Neuronal stem cell (in vitro differentiated cells): ENCODE measurements around the gene NKX2-2. TPM values are rescaled to one million over a fixed set of nuclear protein-coding genes. Genes with fewer than 3 reads are reported as not detected.

ENCODE experiments used
- DNase-seq: peaks from one replicate; pipeline ENCODE4 v3.0.0-alpha.2; 2013; ENCODE audit warnings: low spot score
- H2AFZ ChIP-seq: one replicate; pipeline ENCODE4 v1.6.1; 2013; ENCODE audit warnings: mild to moderate bottlenecking, low read length, inconsistent platforms
- H2AK5ac ChIP-seq: 2 replicates; pipeline ENCODE4 v1.6.1; 2013; ENCODE audit warnings: low read depth, mild to moderate bottlenecking, inconsistent platforms, low read length, moderate library complexity, mixed read lengths
- H2BK120ac ChIP-seq: 2 replicates; pipeline ENCODE4 v1.6.1; 2013; ENCODE audit warnings: low read depth, mild to moderate bottlenecking, inconsistent platforms, low read length, moderate library complexity, mixed read lengths
- H2BK12ac ChIP-seq: one replicate; pipeline ENCODE4 v1.6.1; 2013; ENCODE audit warnings: low read length, inconsistent platforms
- H2BK15ac ChIP-seq: 2 replicates; pipeline ENCODE4 v1.6.1; 2013; ENCODE audit warnings: mild to moderate bottlenecking, low read length, inconsistent platforms, mixed read lengths
- H2BK5ac ChIP-seq: one replicate; pipeline ENCODE4 v1.6.1; 2013; ENCODE audit warnings: inconsistent platforms, mild to moderate bottlenecking, low read length, moderate library complexity
- H3K14ac ChIP-seq: one replicate; pipeline ENCODE4 v1.6.1; 2013; ENCODE audit warnings: low read length, inconsistent platforms
- H3K18ac ChIP-seq: 2 replicates; pipeline ENCODE4 v1.6.1; 2013; ENCODE audit warnings: low read length, inconsistent platforms
- H3K23ac ChIP-seq: 2 replicates; pipeline ENCODE4 v1.6.1; 2013; ENCODE audit warnings: low read depth, mild to moderate bottlenecking, mixed read lengths, low read length, inconsistent platforms; ENCODE audit not compliant: poor library complexity
- H3K27ac ChIP-seq: replicated peaks from 3 replicates; pipeline ENCODE4 v1.5.1; 2013; ENCODE audit warnings: low read length, inconsistent platforms
- H3K27me3 ChIP-seq, 3 experiments: 2 replicates each; pipeline ENCODE4 v1.6.1; 2013; ENCODE audit warnings: low read length in 3 of 3, mild to moderate bottlenecking in 2 of 3, inconsistent platforms in 1 of 3, low read depth in 1 of 3, mixed read lengths in 1 of 3, moderate library complexity in 1 of 3; ENCODE audit not compliant: control insufficient read depth in 3 of 3, insufficient read depth in 3 of 3
- H3K36me3 ChIP-seq, 2 donors: replicated peaks in 1 of 2; 2 replicates each; pipeline ENCODE4 v1.6.1; 2013; ENCODE audit warnings: low read length in 2 of 2; ENCODE audit not compliant: control insufficient read depth in 2 of 2, insufficient read depth in 2 of 2
- H3K4ac ChIP-seq: 2 replicates; pipeline ENCODE4 v1.6.1; 2013; ENCODE audit warnings: inconsistent platforms, mild to moderate bottlenecking, low read length, moderate library complexity
- H3K4me1 ChIP-seq, 2 donors: 1 replicate in 1 of 2; 2 replicates in 1 of 2; pipeline ENCODE4 v1.6.1; 2013; ENCODE audit warnings: low read length in 2 of 2, low read depth in 1 of 2; ENCODE audit not compliant: control insufficient read depth in 2 of 2, insufficient read depth in 1 of 2
- H3K4me2 ChIP-seq: one replicate; pipeline ENCODE4 v1.6.1; 2013; ENCODE audit warnings: mild to moderate bottlenecking, low read length, inconsistent platforms; ENCODE audit not compliant: insufficient read depth, poor library complexity, severe bottlenecking
- H3K4me3 ChIP-seq, 2 donors: 2 replicates each; pipeline ENCODE4 v1.5.1; 2013; ENCODE audit warnings: low read length in 2 of 2, mild to moderate bottlenecking in 2 of 2, inconsistent platforms in 1 of 2, moderate library complexity in 1 of 2
- H3K79me1 ChIP-seq: one replicate; pipeline ENCODE4 v1.6.1; 2013; ENCODE audit warnings: low read depth, mild to moderate bottlenecking, inconsistent platforms, low read length, moderate library complexity
- H3K9ac ChIP-seq: one replicate; pipeline ENCODE4 v1.6.1; 2013; ENCODE audit warnings: mild to moderate bottlenecking, low read depth, low read length, inconsistent platforms; ENCODE audit not compliant: poor library complexity
- H3K9me3 ChIP-seq, 2 donors: replicated peaks in 1 of 2; 2 replicates each; pipeline versions ENCODE3 to v1.6.1; 2013; ENCODE audit warnings: low read length in 2 of 2, mild to moderate bottlenecking in 2 of 2, inconsistent platforms in 1 of 2, low read depth in 1 of 2, mixed read lengths in 1 of 2, moderate library complexity in 1 of 2; ENCODE audit not compliant: control insufficient read depth in 2 of 2, insufficient read depth in 1 of 2
- H4K8ac ChIP-seq: one replicate; pipeline ENCODE4 v1.6.1; 2013; ENCODE audit warnings: low read depth, mild to moderate bottlenecking, inconsistent platforms, low read length, moderate library complexity
- H4K91ac ChIP-seq: one replicate; pipeline ENCODE4 v1.6.1; 2013; ENCODE audit warnings: low read length, low read depth, mild to moderate bottlenecking, inconsistent platforms; ENCODE audit not compliant: poor library complexity
- WGBS, 2 donors: extraction: QIAGEN DNeasy Blood & Tissue Kit; methylation state at CpG; one replicate each; pipeline ENCODE4 v1.1.7; 2013; ENCODE audit warnings: missing lambda C conversion rate in 2 of 2, mixed read lengths in 1 of 2; ENCODE audit not compliant: insufficient read length in 2 of 2, insufficient replicate concordance in 1 of 2; ENCODE audit errors: extremely low coverage in 2 of 2; 5-methylcytosine and 5-hydroxymethylcytosine counted together
- polyA plus RNA-seq, 2 experiments: library from polyadenylated mRNA; stranded (reverse); fragments of 200-250 nt; gene quantifications; one replicate each; pipeline ENCODE4 v1.2.3, GENCODE V29; 2013

The NKX2-2 gene
- not detected for polyA plus RNA-seq (2013, experiment 1 of 2)
- not detected for polyA plus RNA-seq (2013, experiment 2 of 2)

GRCh38 chr20:21513881-21514540, at the start of gene NKX2-2:
TSS of gene NKX2-2 (minus strand) at chr20:21514064. CDS start at chr20:21513669, 395 bp downstream.
- peak within 1 kb of the TSS; percentile 64 for H2AFZ ChIP-seq
- no peak within 1 kb of the TSS for H3K27ac ChIP-seq
- no peak within 1 kb of the TSS for H3K23ac ChIP-seq
- no CpG with 5 or more reads among the region's 45 CpGs for WGBS, 2 donors
- DNase-seq = no peak
- peaks cover 10 to 15% of the 10 kb centered on the region in 2 donors for H3K4me1 ChIP-seq
- H3K36me3 ChIP-seq = no peaks in the 10 kb centered on the region
- no peak within 1 kb of the TSS for H2BK5ac ChIP-seq
- H3K4me2 ChIP-seq = peak within 1 kb of the TSS; percentile 31
- no peak within 1 kb of the TSS for H2BK120ac ChIP-seq
- H3K4me3 ChIP-seq = no peak within 1 kb of the TSS
- H4K8ac ChIP-seq = no peak within 1 kb of the TSS
- no peak within 1 kb of the TSS for H2BK15ac ChIP-seq
- no peak within 1 kb of the TSS for H3K9ac ChIP-seq
- H3K27me3 ChIP-seq = peaks cover 83 to 98% (median 95%) of the 10 kb centered on the region in 3 experiments
- H2AK5ac ChIP-seq = peak within 1 kb of the TSS; percentile 88
- H4K91ac ChIP-seq = no peak within 1 kb of the TSS
- no peaks in the 10 kb centered on the region for H3K79me1 ChIP-seq
- no peak within 1 kb of the TSS for H2BK12ac ChIP-seq
- H3K14ac ChIP-seq = peak within 1 kb of the TSS; percentile 21
- peak within 1 kb of the TSS; percentile 76 for H3K18ac ChIP-seq
- H3K9me3 ChIP-seq = no peaks in the 10 kb centered on the region
- H3K4ac ChIP-seq = no peak within 1 kb of the TSS

DNA sequence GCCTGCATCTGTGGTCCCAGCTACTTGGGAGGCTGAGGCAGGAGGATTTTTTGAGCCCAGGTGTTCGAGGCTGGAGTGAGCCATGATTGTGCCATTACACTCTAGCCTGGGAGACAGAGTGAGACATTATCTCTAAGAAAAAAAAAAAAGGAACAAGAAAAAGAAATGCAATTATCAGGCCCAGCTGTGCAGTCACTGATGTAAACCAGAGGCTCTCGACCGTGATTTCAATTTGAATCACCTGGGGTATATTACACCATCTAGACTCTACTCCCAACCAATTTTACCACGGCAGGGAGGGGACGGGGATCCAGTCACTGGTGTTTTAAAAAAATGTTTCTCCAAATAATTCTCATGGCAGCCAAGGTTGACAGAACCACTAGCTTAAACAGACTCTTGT, 48.8 kb upstream of the NKX2-2 start:
- Histone ChIP-seq H2BK120ac (no peak overlapping the region), H3K36me3 (no peaks in the 10 kb centered on the region), H3K9me3 (no peaks in the 10 kb centered on the region), H3K27me3 (peaks cover 0 to 4% (median 0%) of the 10 kb centered on the region in 3 experiments), H3K14ac (no peak overlapping the region), H3K18ac (no peak overlapping the region), H2BK12ac (no peak overlapping the region), H3K4ac (no peak overlapping the region), H3K27ac (no peak overlapping the region), H4K91ac (no peak overlapping the region), H3K4me1 (no peaks in the 10 kb centered on the region), H2AK5ac (no peak overlapping the region), H2BK15ac (no peak overlapping the region), H3K23ac (no peak overlapping the region), H2BK5ac (no peak overlapping the region), H3K9ac (no peak overlapping the region), H3K4me2 (no peak overlapping the region), H4K8ac (no peak overlapping the region), H3K4me3 (no peak overlapping the region), H3K79me1 (no peaks in the 10 kb centered on the region), H2AFZ (no peak overlapping the region)
- WGBS, 2 donors = no CpG with 5 or more reads among the region's 5 CpGs
- DNase-seq = no peak

GRCh38 chr20:21559305-21559704, 45.4 kb upstream of the NKX2-2 start:
- H3K23ac ChIP-seq = no peak overlapping the region
- no peak overlapping the region for H2BK15ac ChIP-seq
- no peak overlapping the region for H3K4me3 ChIP-seq
- no peak overlapping the region for H3K4ac ChIP-seq
- H2BK120ac ChIP-seq = no peak overlapping the region
- no peak overlapping the region for H2BK5ac ChIP-seq
- H3K4me2 ChIP-seq = no peak overlapping the region
- H3K9me3 ChIP-seq = no peaks in the 10 kb centered on the region
- DNase-seq = no peak
- no peak overlapping the region for H3K18ac ChIP-seq
- H2BK12ac ChIP-seq = no peak overlapping the region
- H3K4me1 ChIP-seq = no peaks in the 10 kb centered on the region
- H4K8ac ChIP-seq = no peak overlapping the region
- no peaks in the 10 kb centered on the region for H3K79me1 ChIP-seq
- H3K14ac ChIP-seq = no peak overlapping the region
- H3K36me3 ChIP-seq = no peaks in the 10 kb centered on the region
- H3K9ac ChIP-seq = no peak overlapping the region
- peaks cover 0 to 1% (median 0%) of the 10 kb centered on the region in 3 experiments for H3K27me3 ChIP-seq
- no peak overlapping the region for H2AFZ ChIP-seq
- H4K91ac ChIP-seq = no peak overlapping the region
- H3K27ac ChIP-seq = no peak overlapping the region
- WGBS, 2 donors = no CpG with 5 or more reads among the region's 7 CpGs
- no peak overlapping the region for H2AK5ac ChIP-seq

DNA sequence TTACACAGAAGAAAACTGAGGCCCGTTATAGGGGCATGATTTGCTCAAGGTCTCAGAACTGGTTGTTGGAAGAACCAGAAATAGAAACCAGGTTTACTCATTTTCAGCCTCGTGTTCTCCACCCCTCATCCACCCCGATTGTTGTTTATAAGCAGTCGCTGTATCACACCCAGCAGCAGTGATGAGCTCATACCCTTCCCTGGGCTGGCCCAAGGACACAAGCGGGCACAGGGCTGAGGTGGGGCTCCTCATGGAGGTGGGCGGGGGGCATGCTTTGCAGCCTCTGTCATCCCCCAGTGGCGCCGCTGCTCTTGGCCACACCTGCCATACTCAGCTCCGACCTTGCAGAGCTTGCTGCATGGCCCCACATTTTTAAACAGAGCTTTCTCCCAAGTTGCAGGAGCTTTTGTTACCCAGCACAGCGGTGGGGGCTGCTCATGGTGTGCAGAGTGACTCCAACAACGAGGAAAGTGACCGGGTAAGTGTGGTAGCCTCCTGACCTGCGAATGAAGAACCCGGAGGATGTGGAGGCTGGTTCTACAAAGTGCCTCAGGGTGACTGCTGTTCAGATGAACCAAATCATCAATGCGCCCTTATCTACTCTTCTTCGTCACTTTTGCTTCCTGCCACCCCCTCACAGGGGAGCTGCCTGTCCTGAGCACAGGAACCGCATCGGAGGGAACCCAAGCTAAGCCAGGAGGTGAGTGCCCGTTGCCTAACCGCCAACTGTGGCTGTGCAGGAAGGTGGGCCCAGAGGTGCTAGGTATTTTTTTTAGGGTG, 43.6 kb upstream of the NKX2-2 start:
- Histone ChIP-seq H3K9ac (no peak overlapping the region), H3K18ac (no peak overlapping the region), H4K8ac (no peak overlapping the region), H4K91ac (no peak overlapping the region), H3K27ac (no peak overlapping the region), H3K4me1 (no peaks in the 10 kb centered on the region), H2BK15ac (no peak overlapping the region), H3K27me3 (no peaks in the 10 kb centered on the region), H2BK5ac (no peak overlapping the region), H3K4me3 (no peak overlapping the region), H3K9me3 (no peaks in the 10 kb centered on the region), H3K36me3 (no peaks in the 10 kb centered on the region), H3K79me1 (no peaks in the 10 kb centered on the region), H2BK12ac (no peak overlapping the region), H2AFZ (no peak overlapping the region), H3K23ac (no peak overlapping the region), H2AK5ac (no peak overlapping the region), H3K4me2 (no peak overlapping the region), H2BK120ac (no peak overlapping the region), H3K4ac (no peak overlapping the region), H3K14ac (no peak overlapping the region)
- DNase-seq = no peak
- WGBS, 2 donors = no CpG with 5 or more reads among the region's 20 CpGs
